Panc1 (cell line): ENCODE measurements around the gene NOL4L.

Experiments used
- SIN3A ChIP-seq: IDR thresholded peaks from 2 replicates; pipeline ENCODE4 v1.6.1; 2012; ENCODE audit warnings: low read depth, mild to moderate bottlenecking, low read length, moderate library complexity, borderline replicate concordance; ENCODE audit not compliant: insufficient read depth
- TCF7L2 ChIP-seq: IDR thresholded peaks from 2 replicates; pipeline ENCODE4 v1.6.1; 2011; ENCODE audit warnings: mild to moderate bottlenecking, low read depth, low read length, inconsistent platforms
- TF ChIP-seq, protein P1 (sequence below): fragments of 450-650 bp; IDR thresholded peaks from 2 replicates; pipeline ENCODE4 v1.5.1; 2017; ENCODE audit warnings: mild to moderate bottlenecking
- TF ChIP-seq, protein P2 (sequence below), 2 experiments: IDR thresholded peaks; 2 replicates each; pipeline ENCODE4 v1.6.1; 2011 to 2012; ENCODE audit warnings: low read depth in 2 of 2, control low read depth in 1 of 2, low read length in 1 of 2, mild to moderate bottlenecking in 1 of 2, moderate library complexity in 1 of 2; ENCODE audit not compliant: insufficient read depth in 1 of 2

DNA sequence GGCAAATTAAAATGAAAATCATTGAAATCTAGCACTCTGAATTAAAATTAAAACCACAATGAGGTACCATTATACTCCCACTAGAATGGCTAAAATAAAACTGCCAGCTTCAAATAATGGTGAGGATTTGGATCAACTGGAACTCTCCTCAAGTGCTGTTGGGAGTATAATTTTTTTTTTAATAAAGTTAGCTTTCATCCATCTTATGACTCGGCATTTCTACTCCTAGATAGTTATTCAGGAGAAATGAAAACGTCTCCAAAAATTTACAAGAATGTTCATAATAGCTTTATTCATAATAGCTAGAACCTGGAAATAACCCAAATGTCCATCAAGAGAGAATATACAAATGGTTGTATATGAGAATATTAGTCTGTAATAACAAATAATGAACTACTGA lies 163.8 kb downstream of the NOL4L start:
- TF ChIP-seq, protein P1, sequence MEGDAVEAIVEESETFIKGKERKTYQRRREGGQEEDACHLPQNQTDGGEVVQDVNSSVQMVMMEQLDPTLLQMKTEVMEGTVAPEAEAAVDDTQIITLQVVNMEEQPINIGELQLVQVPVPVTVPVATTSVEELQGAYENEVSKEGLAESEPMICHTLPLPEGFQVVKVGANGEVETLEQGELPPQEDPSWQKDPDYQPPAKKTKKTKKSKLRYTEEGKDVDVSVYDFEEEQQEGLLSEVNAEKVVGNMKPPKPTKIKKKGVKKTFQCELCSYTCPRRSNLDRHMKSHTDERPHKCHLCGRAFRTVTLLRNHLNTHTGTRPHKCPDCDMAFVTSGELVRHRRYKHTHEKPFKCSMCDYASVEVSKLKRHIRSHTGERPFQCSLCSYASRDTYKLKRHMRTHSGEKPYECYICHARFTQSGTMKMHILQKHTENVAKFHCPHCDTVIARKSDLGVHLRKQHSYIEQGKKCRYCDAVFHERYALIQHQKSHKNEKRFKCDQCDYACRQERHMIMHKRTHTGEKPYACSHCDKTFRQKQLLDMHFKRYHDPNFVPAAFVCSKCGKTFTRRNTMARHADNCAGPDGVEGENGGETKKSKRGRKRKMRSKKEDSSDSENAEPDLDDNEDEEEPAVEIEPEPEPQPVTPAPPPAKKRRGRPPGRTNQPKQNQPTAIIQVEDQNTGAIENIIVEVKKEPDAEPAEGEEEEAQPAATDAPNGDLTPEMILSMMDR: no peak
- TF ChIP-seq SIN3A (no peak), TCF7L2 (no peak)
- TF ChIP-seq, protein P2, sequence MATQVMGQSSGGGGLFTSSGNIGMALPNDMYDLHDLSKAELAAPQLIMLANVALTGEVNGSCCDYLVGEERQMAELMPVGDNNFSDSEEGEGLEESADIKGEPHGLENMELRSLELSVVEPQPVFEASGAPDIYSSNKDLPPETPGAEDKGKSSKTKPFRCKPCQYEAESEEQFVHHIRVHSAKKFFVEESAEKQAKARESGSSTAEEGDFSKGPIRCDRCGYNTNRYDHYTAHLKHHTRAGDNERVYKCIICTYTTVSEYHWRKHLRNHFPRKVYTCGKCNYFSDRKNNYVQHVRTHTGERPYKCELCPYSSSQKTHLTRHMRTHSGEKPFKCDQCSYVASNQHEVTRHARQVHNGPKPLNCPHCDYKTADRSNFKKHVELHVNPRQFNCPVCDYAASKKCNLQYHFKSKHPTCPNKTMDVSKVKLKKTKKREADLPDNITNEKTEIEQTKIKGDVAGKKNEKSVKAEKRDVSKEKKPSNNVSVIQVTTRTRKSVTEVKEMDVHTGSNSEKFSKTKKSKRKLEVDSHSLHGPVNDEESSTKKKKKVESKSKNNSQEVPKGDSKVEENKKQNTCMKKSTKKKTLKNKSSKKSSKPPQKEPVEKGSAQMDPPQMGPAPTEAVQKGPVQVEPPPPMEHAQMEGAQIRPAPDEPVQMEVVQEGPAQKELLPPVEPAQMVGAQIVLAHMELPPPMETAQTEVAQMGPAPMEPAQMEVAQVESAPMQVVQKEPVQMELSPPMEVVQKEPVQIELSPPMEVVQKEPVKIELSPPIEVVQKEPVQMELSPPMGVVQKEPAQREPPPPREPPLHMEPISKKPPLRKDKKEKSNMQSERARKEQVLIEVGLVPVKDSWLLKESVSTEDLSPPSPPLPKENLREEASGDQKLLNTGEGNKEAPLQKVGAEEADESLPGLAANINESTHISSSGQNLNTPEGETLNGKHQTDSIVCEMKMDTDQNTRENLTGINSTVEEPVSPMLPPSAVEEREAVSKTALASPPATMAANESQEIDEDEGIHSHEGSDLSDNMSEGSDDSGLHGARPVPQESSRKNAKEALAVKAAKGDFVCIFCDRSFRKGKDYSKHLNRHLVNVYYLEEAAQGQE (IDR thresholded peaks at IDR 0.05; ENCODE audit: insufficient read depth in 1 of 2, low read depth in 2 of 2, low read length in 1 of 2): no peak
